Mammary epithelial cell (primary cell): ENCODE measurements around the gene PARD3.

Source experiments
- EZH2 ChIP-seq: IDR thresholded peaks from 2 replicates; pipeline ENCODE4 v1.6.1; 2012; ENCODE audit warnings: low read length, inconsistent platforms, borderline replicate concordance
- TF ChIP-seq, protein P1 (sequence below), 2 donors: IDR thresholded peaks in 1 of 2; conservative IDR thresholded peaks in 1 of 2; 2 replicates each; pipeline ENCODE4 v1.5.1; 2011 to 2012; ENCODE audit warnings: inconsistent platforms in 2 of 2, low read length in 2 of 2, mild to moderate bottlenecking in 2 of 2, control low read depth in 1 of 2, low read depth in 1 of 2; ENCODE audit not compliant: insufficient read depth in 1 of 2; ENCODE audit errors: extremely low read depth in 1 of 2

DNA sequence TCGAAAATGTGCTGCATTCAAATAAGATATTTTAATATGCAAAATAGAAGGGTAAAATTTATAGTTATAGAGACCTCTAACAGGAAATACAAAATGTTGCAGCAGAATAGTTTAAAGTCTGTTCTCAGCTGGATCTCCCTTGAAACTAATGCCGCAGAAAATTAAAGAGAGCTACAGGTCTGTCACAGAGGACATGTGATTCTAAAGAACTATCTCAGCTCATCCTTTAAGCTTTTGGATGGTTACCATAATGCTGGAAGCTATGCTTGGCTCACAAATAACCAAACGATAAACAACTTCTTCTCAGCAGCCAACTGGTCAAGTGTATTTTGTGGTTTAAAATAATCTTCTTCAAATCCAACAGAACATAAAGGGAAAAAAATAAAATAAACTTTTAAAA lies 353.0 kb downstream of the PARD3 start:
- TF ChIP-seq, protein P1, sequence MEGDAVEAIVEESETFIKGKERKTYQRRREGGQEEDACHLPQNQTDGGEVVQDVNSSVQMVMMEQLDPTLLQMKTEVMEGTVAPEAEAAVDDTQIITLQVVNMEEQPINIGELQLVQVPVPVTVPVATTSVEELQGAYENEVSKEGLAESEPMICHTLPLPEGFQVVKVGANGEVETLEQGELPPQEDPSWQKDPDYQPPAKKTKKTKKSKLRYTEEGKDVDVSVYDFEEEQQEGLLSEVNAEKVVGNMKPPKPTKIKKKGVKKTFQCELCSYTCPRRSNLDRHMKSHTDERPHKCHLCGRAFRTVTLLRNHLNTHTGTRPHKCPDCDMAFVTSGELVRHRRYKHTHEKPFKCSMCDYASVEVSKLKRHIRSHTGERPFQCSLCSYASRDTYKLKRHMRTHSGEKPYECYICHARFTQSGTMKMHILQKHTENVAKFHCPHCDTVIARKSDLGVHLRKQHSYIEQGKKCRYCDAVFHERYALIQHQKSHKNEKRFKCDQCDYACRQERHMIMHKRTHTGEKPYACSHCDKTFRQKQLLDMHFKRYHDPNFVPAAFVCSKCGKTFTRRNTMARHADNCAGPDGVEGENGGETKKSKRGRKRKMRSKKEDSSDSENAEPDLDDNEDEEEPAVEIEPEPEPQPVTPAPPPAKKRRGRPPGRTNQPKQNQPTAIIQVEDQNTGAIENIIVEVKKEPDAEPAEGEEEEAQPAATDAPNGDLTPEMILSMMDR (conservative IDR thresholded peaks at IDR 0.05 in 1 of 2, IDR thresholded peaks at IDR 0.05 in 1 of 2; ENCODE audit: extremely low read depth in 1 of 2, insufficient read depth in 1 of 2, low read depth in 1 of 2, low read length in 2 of 2) = no peak
- TF ChIP-seq EZH2 = no peak
